ENCODE measurements around the gene POLR1E. TPM values are rescaled to one million over a fixed set of nuclear protein-coding genes. Genes with fewer than 3 reads are reported as not detected.
A peak's percentile ranks its signal among the peaks of the same experiment; 100 is the strongest.

POLR1E gene
- total and polyA plus RNA-seq, 2 donors (not counting 3 experiments of a cell fraction or from before 2014, with no cell fraction given): 9.0 to 21.2 TPM

DNA sequence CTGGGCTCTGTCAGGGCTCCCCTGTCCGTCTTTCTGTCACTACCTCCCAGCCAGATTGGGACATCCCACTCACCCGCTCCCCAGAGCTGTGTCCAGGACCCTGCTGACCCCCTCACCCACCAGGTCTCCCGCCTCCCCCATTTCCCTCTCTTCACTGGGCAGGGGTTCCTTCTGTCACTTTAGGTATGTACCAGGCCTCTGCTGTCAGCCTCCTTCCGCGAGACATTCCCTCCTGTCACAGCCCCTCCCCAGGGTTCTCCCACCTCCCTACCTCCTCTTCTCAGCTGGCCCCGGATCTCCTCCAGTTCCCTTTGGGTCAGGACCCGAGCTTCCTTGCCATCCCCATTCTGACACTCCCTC, 488 bp downstream of the POLR1E start:
- no peak for DNase-seq (ENCODE audit: low read depth, low spot score)
- Histone ChIP-seq H2AFZ (ENCODE audit: low read depth, low read length) (peak overlapping the region; percentile 94), H3K4me1 (ENCODE audit: control insufficient read depth, extremely low read depth, insufficient read depth, low read length) (peaks cover 16% of the 10 kb centered on the region), H3K9me3 (replicated peaks; ENCODE audit: control insufficient read depth, insufficient read depth, low read length) (no peaks in the 10 kb centered on the region), H3K4me3 (replicated peaks in 1 of 3; ENCODE audit: insufficient read depth in 1 of 3, low read depth in 1 of 3, low read length in 3 of 3) (peak overlapping the region; percentile 46 to 78 (median 76)), H3K4me2 (ENCODE audit: insufficient read depth, low read length) (peak overlapping the region; percentile 83), H3K9me1 (replicated peaks; ENCODE audit: control insufficient read depth, extremely low read depth, insufficient read depth, low read length) (no peaks in the 10 kb centered on the region), H3K36me3 (ENCODE audit: control insufficient read depth in 2 of 2, extremely low read depth in 1 of 2, insufficient read depth in 2 of 2, low read length in 2 of 2) (no peaks in the 10 kb centered on the region), H3K27ac (ENCODE audit: insufficient read depth, low read depth, low read length) (peak overlapping the region; percentile 36), H4K20me1 (replicated peaks; ENCODE audit: control insufficient read depth, extremely low read depth, insufficient read depth, low read length) (no peaks in the 10 kb centered on the region), H3K27me3 (ENCODE audit: control insufficient read depth in 2 of 2, insufficient read depth in 2 of 2, low read length in 2 of 2) (peaks cover 3 to 6% of the 10 kb centered on the region in 2 experiments), H3K9ac (replicated peaks; ENCODE audit: extremely low read depth, insufficient read depth, low read length) (peak overlapping the region; percentile 70), H3K79me2 (ENCODE audit: control insufficient read depth, insufficient read depth, low read length) (peaks cover 8% of the 10 kb centered on the region)
- TF ChIP-seq JUN (IDR thresholded peaks at IDR 0.05; ENCODE audit: borderline replicate concordance, insufficient read depth, insufficient read length, low read depth) (no peak), MYC (IDR thresholded peaks at IDR 0.05; ENCODE audit: low read depth, low read length) (no peak), EZH2 (IDR thresholded peaks at IDR 0.05; ENCODE audit: borderline replicate concordance, low read depth, low read length, severe bottlenecking) (no peak), GATA2 (IDR thresholded peaks at IDR 0.05; ENCODE audit: insufficient read depth, insufficient read length, low read depth, low read length) (no peak), MAX (IDR thresholded peaks at IDR 0.05; ENCODE audit: insufficient read depth, insufficient read length) (no peak), POLR2A (IDR thresholded peaks at IDR 0.05; ENCODE audit: low read depth, low read length) (no peak), POLR2AphosphoS5 (IDR thresholded peaks at IDR 0.05; ENCODE audit: insufficient read depth, low read depth, low read length) (no peak), FOS (IDR thresholded peaks at IDR 0.05; ENCODE audit: borderline replicate concordance, insufficient read depth, low read length) (no peak)
- TF ChIP-seq, protein P1, sequence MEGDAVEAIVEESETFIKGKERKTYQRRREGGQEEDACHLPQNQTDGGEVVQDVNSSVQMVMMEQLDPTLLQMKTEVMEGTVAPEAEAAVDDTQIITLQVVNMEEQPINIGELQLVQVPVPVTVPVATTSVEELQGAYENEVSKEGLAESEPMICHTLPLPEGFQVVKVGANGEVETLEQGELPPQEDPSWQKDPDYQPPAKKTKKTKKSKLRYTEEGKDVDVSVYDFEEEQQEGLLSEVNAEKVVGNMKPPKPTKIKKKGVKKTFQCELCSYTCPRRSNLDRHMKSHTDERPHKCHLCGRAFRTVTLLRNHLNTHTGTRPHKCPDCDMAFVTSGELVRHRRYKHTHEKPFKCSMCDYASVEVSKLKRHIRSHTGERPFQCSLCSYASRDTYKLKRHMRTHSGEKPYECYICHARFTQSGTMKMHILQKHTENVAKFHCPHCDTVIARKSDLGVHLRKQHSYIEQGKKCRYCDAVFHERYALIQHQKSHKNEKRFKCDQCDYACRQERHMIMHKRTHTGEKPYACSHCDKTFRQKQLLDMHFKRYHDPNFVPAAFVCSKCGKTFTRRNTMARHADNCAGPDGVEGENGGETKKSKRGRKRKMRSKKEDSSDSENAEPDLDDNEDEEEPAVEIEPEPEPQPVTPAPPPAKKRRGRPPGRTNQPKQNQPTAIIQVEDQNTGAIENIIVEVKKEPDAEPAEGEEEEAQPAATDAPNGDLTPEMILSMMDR (IDR thresholded peaks at IDR 0.05; ENCODE audit: extremely low read depth in 1 of 2, insufficient read depth in 1 of 2, low read depth in 1 of 2, low read length in 2 of 2): no peak
- BruUV-seq (replicated peaks): TSS peak; percentile 45
- ChIA-PET CTCF (interaction anchor here (1.3 to 3.5 kb wide), 3 partner anchors 14 to 778 kb away, joined by 4 to 12 read pairs (median 5); no protein-coding TSS in a partner anchor), POLR2A (interaction anchor here (2.3 kb wide), 1 partner anchor 21 kb away, joined by 9 read pairs; the partner anchor contains the start of gene ZBTB5)
- intact Hi-C loops (cut with micrococcal nuclease) (loop anchor here (10.0 kb wide), 1 partner anchor 299 kb away; the partner anchor contains the start of gene EXOSC3), dilution Hi-C loops (cut with MboI; ENCODE audit: extremely low pct_ligation_motif_present, low sequenced_read_pairs) (no loop called here)
- no peak for FAIRE-seq
